Measurements from ENCODE around the gene CRTC1. TPM values are rescaled to one million over a fixed set of nuclear protein-coding genes. Genes with fewer than 3 reads are reported as not detected.

CRTC1 gene
- total RNA-seq, 2 donors from 2014 or later = 4.9 to 6.5 TPM

DNA sequence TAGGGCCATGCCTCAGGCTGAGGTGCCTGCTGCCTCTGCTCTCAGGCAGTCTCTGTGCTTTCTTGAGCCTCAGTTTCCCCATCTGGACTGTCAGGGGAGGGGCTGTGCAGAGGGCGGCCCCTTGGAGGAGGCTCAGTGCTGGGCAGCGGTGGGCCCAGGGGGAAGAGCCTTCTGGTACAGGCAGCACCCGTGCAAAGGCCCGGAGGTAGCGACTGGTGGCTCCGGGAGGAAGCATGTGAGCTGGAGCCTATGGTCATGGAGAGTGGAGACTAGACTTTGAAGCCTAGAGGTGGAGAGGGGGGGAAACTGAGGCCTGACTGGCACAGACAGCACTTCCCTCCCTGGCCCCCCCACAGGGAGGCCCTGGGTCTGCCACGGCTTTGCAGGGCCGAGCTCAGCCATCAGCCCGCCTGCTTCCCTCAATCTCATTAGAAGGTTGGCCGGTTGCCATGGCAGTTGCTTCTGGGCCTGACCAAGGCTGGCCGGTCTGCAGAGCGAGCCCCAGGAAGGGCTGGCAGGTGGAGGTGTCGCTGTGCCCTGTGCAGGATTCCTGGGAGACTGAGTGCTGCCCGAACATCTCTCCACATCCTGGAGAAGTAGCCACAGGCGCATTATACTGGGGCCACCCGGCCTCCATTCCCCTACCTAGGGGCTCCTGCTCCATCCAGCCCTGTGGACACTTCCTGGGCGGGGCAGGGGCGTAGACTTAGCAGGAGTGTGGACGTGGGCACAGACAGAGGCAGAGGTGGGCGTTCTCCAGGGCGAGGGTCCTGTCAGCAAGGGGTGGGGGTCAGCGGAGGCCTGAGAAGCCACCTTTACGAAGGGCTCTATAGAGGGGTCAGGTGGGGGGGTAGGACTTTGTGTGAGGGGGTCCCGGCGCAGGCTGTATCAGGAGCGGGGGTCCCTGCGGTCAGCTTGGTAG is 53.2 kb downstream of the CRTC1 start:
- Histone ChIP-seq H3K4me1 (peaks cover 41% of the 10 kb centered on the region), H3K36me3 (replicated peaks in 1 of 2; ENCODE audit: insufficient read depth in 1 of 2, low read depth in 2 of 2) (no peaks in the 10 kb centered on the region), H3K9me3 (no peaks in the 10 kb centered on the region), H3K4me3 (no peak overlapping the region), H3K27ac (no peak overlapping the region), H3K27me3 (no peaks in the 10 kb centered on the region)
- DNase-seq (peak; percentile 59 to 87 (median 78)), ATAC-seq (no peak)
- intact Hi-C loops (cut with DNase I) = no loop called here
- TF ChIP-seq POLR2A (IDR thresholded peaks at IDR 0.05) = no peak
- TF ChIP-seq, protein P1, sequence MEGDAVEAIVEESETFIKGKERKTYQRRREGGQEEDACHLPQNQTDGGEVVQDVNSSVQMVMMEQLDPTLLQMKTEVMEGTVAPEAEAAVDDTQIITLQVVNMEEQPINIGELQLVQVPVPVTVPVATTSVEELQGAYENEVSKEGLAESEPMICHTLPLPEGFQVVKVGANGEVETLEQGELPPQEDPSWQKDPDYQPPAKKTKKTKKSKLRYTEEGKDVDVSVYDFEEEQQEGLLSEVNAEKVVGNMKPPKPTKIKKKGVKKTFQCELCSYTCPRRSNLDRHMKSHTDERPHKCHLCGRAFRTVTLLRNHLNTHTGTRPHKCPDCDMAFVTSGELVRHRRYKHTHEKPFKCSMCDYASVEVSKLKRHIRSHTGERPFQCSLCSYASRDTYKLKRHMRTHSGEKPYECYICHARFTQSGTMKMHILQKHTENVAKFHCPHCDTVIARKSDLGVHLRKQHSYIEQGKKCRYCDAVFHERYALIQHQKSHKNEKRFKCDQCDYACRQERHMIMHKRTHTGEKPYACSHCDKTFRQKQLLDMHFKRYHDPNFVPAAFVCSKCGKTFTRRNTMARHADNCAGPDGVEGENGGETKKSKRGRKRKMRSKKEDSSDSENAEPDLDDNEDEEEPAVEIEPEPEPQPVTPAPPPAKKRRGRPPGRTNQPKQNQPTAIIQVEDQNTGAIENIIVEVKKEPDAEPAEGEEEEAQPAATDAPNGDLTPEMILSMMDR (IDR thresholded peaks at IDR 0.05) = no peak
- WGBS, 2 donors = 67 to 70% methylated on average over 20 to 27 of the region's 27 CpGs

DNA sequence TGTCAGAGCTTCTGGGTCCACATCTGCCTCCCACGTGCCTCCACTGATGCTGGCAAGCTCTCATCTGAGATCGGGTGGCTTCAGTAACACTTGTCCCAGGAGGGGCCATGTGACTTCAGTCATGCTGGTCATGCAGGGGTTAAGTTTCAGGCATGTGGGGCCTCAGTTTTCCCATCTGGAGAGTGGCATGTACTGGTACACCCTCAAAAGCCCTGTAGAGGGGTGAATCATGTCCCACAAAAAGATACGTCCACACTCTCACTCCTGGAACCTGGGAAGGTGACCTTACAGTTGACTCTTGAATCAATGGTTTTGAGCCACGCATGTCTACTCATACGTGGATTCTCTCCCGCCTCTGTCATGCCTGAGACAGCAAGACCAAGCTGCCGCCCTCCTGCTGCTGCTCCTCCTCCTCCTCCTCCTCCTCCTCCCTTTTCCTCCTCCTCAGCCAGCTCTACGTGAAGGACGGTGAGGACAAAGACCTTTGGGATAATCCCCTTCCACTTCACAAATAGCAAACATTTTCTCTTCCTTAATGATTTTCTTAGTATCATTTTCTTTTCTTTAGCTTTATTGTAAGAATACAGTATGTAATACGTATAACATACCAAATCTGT is 54.0 kb downstream of the CRTC1 start:
- TF ChIP-seq POLR2A (IDR thresholded peaks at IDR 0.05) = no peak
- TF ChIP-seq, protein P1 (IDR thresholded peaks at IDR 0.05) = no peak
- no peak overlapping the region for H3K4me3 ChIP-seq
- peaks cover 49% of the 10 kb centered on the region for H3K4me1 ChIP-seq
- H3K9me3 ChIP-seq = no peaks in the 10 kb centered on the region
- intact Hi-C loops (cut with DNase I) = no loop called here
- no peak for DNase-seq
- H3K27ac ChIP-seq = no peak overlapping the region
- no peaks in the 10 kb centered on the region for H3K36me3 ChIP-seq (replicated peaks in 1 of 2; ENCODE audit: insufficient read depth in 1 of 2, low read depth in 2 of 2)
- no peak for ATAC-seq
- no peaks in the 10 kb centered on the region for H3K27me3 ChIP-seq
- 69 to 76% methylated on average over 10 of the region's 10 CpGs for WGBS, 2 donors

DNA sequence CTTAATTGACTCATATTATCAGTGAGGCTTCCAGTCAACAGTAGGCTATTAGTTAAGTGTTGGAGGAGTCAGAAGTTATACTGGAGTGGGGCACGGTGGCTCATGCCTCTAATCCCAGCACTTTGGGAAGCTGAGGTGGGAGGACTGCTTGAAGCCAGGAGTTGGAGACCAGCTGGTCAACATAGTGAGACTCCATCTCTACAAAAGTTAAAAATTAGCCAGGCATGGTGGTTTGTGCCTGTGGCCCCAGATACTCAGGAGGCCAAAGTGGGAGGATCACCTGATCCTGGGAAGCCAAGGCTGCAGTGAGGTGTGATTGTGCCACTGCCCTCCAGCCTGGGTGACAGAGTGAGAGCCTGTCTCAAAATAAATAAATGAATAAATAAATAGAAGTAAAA is 54.5 kb downstream of the CRTC1 start:
- peak overlapping the region in 2 of 4 donors; percentile 11 to 26 for H3K27ac ChIP-seq
- ATAC-seq = peak; percentile 43

DNA sequence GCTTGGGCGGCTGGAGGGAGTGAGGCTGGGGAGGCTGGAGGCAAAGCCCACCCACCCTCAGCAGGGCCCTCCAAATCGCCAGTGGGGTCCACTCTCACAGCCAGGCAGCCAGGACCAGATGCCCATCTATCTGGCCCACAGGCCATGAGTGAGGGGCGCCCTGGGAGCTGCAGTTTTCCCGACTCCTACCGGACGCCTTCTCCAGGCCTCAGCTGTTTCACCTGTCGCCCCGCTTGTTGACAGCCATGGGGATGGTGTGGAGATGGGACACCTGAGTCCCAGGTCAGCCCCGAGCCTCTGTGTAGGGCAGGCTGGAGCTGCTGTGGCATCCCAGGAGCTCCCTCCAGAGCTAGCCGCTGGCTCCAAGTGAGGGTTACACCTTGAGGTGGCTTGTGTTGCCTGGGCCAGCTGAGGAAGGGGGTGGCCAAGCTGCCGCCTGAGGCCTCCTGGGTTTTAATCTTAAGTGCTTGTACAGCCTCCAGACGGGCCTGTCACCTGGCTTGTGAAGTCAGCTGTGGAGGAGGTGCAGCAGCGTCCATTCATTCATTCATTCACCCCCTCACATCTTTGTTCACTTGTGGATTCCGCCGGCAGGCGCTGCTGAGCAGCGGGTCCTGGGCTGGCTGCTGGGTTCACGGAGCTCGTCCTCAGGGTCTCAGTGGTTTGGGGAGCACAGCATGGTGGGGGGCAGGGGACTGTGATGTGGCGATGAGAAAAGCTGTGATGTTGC is 55.6 kb downstream of the CRTC1 start:
- ATAC-seq (no peak), DNase-seq (no peak)
- H3K36me3 ChIP-seq (replicated peaks in 1 of 2; ENCODE audit: insufficient read depth in 1 of 2, low read depth in 2 of 2) = no peaks in the 10 kb centered on the region
- intact Hi-C loops (cut with DNase I) = no loop called here
- no peak overlapping the region for H3K27ac ChIP-seq
- H3K9me3 ChIP-seq = no peaks in the 10 kb centered on the region
- TF ChIP-seq, protein P1 (IDR thresholded peaks at IDR 0.05) = no peak
- no peak for TF ChIP-seq POLR2A (IDR thresholded peaks at IDR 0.05)
- WGBS, 2 donors = 92 to 95% methylated on average over 17 to 20 of the region's 20 CpGs
- peaks cover 59% of the 10 kb centered on the region for H3K4me1 ChIP-seq
- H3K4me3 ChIP-seq = no peak overlapping the region
- no peaks in the 10 kb centered on the region for H3K27me3 ChIP-seq

More for the DNA sequence above, 54.5 kb downstream of the CRTC1 start:
- no peak for TF ChIP-seq POLR2A (IDR thresholded peaks at IDR 0.05)
- TF ChIP-seq, protein P1 (IDR thresholded peaks at IDR 0.05) = no peak
- H3K9me3 ChIP-seq = no peaks in the 10 kb centered on the region
- H3K4me3 ChIP-seq = no peak overlapping the region
- WGBS, 2 donors = 33 to 40% methylated on average over 1 of the region's 1 CpG
- peaks cover 54% of the 10 kb centered on the region for H3K4me1 ChIP-seq
- intact Hi-C loops (cut with DNase I) = no loop called here
- no peaks in the 10 kb centered on the region for H3K27me3 ChIP-seq
- peak; percentile 49 to 80 (median 75) for DNase-seq
- no peaks in the 10 kb centered on the region for H3K36me3 ChIP-seq (replicated peaks in 1 of 2; ENCODE audit: insufficient read depth in 1 of 2, low read depth in 2 of 2)

All from body of pancreas (tissue), 4 donors.